DND-41 (cell line): ENCODE data around the gene AQP9.

Experiments used
- ATAC-seq: fragments of 200-7000 bp; cut with Tn5 transposase; 3 replicates; pipeline ENCODE4 v1.9.1; 2021; ENCODE audit warnings: low read depth; ENCODE audit not compliant: insufficient read depth
- DNase-seq: peaks from one replicate; pipeline ENCODE4 v3.0.0-alpha.2; 2020
- H2AFZ ChIP-seq: 2 replicates; pipeline ENCODE4 v1.6.0; 2012; ENCODE audit warnings: low read depth, low read length
- H3K27ac ChIP-seq: 2 replicates; pipeline ENCODE4 v1.5.1; 2012; ENCODE audit warnings: low read length, inconsistent platforms
- H3K27me3 ChIP-seq: fragments of 200-600 bp; sonication (generic); 2 replicates; pipeline ENCODE4 v1.6.0; 2012; ENCODE audit warnings: low read length, mild to moderate bottlenecking, inconsistent platforms; ENCODE audit not compliant: insufficient read depth, poor library complexity
- H3K36me3 ChIP-seq: 2 replicates; pipeline ENCODE4 v1.5.1; 2012; ENCODE audit warnings: low read length, inconsistent platforms; ENCODE audit not compliant: insufficient read depth
- H3K4me1 ChIP-seq: 2 replicates; pipeline ENCODE4 v1.5.1; 2012; ENCODE audit warnings: mild to moderate bottlenecking, low read length; ENCODE audit not compliant: insufficient read depth
- H3K4me2 ChIP-seq: 2 replicates; pipeline ENCODE4 v1.6.0; 2012; ENCODE audit warnings: mild to moderate bottlenecking, moderate library complexity, low read length, inconsistent platforms; ENCODE audit not compliant: insufficient read depth
- H3K4me3 ChIP-seq, 2 experiments: fragments of 200-600 bp in 1 of 2; shearing (Covaris generic) in 1 of 2; 2 replicates each; pipeline ENCODE4 v1.5.1; 2012 to 2016; ENCODE audit warnings: inconsistent platforms in 2 of 2, low read length in 2 of 2, mild to moderate bottlenecking in 2 of 2, low read depth in 1 of 2, moderate library complexity in 1 of 2
- H3K79me2 ChIP-seq: 2 replicates; pipeline ENCODE4 v1.6.0; 2012; ENCODE audit warnings: low read length, inconsistent platforms; ENCODE audit not compliant: insufficient read depth
- H3K9ac ChIP-seq: 2 replicates; pipeline ENCODE4 v1.6.0; 2012; ENCODE audit warnings: low read depth, mild to moderate bottlenecking, inconsistent platforms, low read length, moderate library complexity
- H3K9me3 ChIP-seq: 2 replicates; pipeline ENCODE4 v1.5.1; 2012; ENCODE audit warnings: low read length, moderate library complexity, mild to moderate bottlenecking, inconsistent platforms; ENCODE audit not compliant: insufficient read depth, severe bottlenecking
- H4K20me1 ChIP-seq: 2 replicates; pipeline ENCODE4 v1.6.0; 2012; ENCODE audit warnings: low read length; ENCODE audit not compliant: insufficient read depth
- EZH2 ChIP-seq: IDR thresholded peaks from 3 replicates; pipeline ENCODE4 v1.6.1; 2012; ENCODE audit warnings: borderline replicate concordance, low read depth, mild to moderate bottlenecking, moderate library complexity, low read length, inconsistent platforms; ENCODE audit not compliant: severe bottlenecking
- TF ChIP-seq, protein P1 (sequence below): IDR thresholded peaks from 2 replicates; pipeline ENCODE4 v1.5.1; 2012; ENCODE audit warnings: borderline replicate concordance, low read length, moderate library complexity, mild to moderate bottlenecking; ENCODE audit not compliant: poor library complexity, severe bottlenecking; ENCODE audit errors: extremely low read depth

The AQP9 gene

DNA sequence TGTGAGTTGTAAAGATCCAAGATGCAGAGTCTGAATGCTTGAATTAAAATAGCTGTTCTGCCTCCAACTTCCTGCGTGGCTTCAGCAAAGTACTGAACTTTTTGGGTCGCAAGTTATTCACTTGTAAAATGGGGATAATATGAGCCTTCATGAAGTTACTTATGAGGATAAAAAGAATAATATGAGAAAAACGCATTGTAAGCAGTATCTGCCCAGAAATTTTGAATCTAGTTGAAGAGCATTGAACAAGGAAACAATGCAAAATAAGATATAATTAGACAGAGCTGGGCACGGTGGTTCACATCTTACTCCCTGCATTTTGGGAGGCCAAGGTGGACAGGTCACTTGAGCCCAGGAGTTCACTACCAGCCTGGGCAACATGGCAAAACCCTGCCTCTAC, 37.8 kb downstream of the AQP9 start:
- DNase-seq (no peak), ATAC-seq (no peak)
- Histone ChIP-seq H3K9ac (no peak overlapping the region), H3K4me3 (no peak overlapping the region), H4K20me1 (no peaks in the 10 kb centered on the region), H3K27ac (no peak overlapping the region), H3K36me3 (no peaks in the 10 kb centered on the region), H3K27me3 (peaks cover 13% of the 10 kb centered on the region), H3K4me2 (no peak overlapping the region), H3K9me3 (no peaks in the 10 kb centered on the region), H3K79me2 (no peaks in the 10 kb centered on the region), H2AFZ (no peak overlapping the region), H3K4me1 (no peaks in the 10 kb centered on the region)
- TF ChIP-seq, protein P1, sequence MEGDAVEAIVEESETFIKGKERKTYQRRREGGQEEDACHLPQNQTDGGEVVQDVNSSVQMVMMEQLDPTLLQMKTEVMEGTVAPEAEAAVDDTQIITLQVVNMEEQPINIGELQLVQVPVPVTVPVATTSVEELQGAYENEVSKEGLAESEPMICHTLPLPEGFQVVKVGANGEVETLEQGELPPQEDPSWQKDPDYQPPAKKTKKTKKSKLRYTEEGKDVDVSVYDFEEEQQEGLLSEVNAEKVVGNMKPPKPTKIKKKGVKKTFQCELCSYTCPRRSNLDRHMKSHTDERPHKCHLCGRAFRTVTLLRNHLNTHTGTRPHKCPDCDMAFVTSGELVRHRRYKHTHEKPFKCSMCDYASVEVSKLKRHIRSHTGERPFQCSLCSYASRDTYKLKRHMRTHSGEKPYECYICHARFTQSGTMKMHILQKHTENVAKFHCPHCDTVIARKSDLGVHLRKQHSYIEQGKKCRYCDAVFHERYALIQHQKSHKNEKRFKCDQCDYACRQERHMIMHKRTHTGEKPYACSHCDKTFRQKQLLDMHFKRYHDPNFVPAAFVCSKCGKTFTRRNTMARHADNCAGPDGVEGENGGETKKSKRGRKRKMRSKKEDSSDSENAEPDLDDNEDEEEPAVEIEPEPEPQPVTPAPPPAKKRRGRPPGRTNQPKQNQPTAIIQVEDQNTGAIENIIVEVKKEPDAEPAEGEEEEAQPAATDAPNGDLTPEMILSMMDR, result no peak
- TF ChIP-seq EZH2, result no peak

DNA sequence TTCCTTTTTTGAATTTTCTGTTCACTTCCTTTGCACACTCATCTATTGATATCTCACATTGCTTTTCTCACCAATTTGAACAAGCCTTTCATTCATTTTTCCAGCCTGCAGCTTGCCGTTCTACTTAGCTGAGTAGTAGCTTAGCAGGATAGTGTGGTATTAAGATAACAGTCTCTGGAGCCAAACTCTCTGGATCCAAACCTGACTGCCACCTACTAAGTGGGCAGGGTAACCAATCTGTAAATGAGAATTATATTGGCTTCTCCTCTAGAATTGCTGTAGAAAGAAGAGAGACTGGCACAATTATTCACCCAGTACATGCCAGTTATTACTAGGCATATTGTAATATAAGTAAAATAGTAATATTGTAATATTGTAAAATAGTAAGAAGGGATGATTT, 40.5 kb downstream of the AQP9 start:
- ATAC-seq, result no peak
- no peak overlapping the region for H3K4me2 ChIP-seq
- H2AFZ ChIP-seq, result no peak overlapping the region
- H3K27ac ChIP-seq, result no peak overlapping the region
- H3K4me3 ChIP-seq, result no peak overlapping the region
- DNase-seq, result no peak
- no peaks in the 10 kb centered on the region for H4K20me1 ChIP-seq
- no peaks in the 10 kb centered on the region for H3K79me2 ChIP-seq
- H3K27me3 ChIP-seq, result peaks cover 14% of the 10 kb centered on the region
- no peaks in the 10 kb centered on the region for H3K36me3 ChIP-seq
- TF ChIP-seq, protein P1, result no peak
- TF ChIP-seq EZH2, result no peak
- H3K4me1 ChIP-seq, result no peaks in the 10 kb centered on the region
- H3K9ac ChIP-seq, result no peak overlapping the region
- no peaks in the 10 kb centered on the region for H3K9me3 ChIP-seq

DNA sequence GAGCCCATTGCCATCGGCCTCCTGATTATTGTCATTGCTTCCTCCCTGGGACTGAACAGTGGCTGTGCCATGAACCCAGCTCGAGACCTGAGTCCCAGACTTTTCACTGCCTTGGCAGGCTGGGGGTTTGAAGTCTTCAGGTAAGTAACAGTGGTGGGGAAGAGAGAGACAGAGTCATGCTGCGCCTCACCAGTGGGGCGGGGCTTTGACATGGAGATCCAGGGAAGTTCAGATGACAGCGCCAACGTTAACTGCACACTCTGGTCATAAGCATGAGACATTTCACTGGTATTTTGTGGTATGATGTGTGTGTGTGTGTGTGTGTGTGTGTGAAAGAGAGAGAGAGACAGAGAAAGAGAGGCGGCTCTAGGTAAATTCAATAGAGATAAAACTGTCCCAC, 41.0 kb downstream of the AQP9 start:
- Histone ChIP-seq H4K20me1 (no peaks in the 10 kb centered on the region), H3K9ac (no peak overlapping the region), H2AFZ (no peak overlapping the region), H3K4me2 (no peak overlapping the region), H3K36me3 (no peaks in the 10 kb centered on the region), H3K27me3 (peaks cover 14% of the 10 kb centered on the region), H3K9me3 (no peaks in the 10 kb centered on the region), H3K27ac (no peak overlapping the region), H3K79me2 (no peaks in the 10 kb centered on the region), H3K4me1 (no peaks in the 10 kb centered on the region), H3K4me3 (no peak overlapping the region)
- ATAC-seq (no peak), DNase-seq (no peak)
- TF ChIP-seq, protein P1, result no peak
- TF ChIP-seq EZH2, result no peak
